Adrenal gland (tissue), 5 donors: ENCODE measurements around the gene ATP6V1C2.

Experiments
- CTCF ChIP-seq, 6 experiments: fragments of 450-650 bp in 4 of 6; fragments of 200-600 bp in 2 of 6; sonication (generic) in 1 of 6; IDR thresholded peaks; 1 replicate in 5 of 6; 2 replicates in 1 of 6; pipeline versions ENCODE4 v1.5.1 to v1.8.0; 2016 to 2021; ENCODE audit warnings: antibody characterized with exemption in 6 of 6, mild to moderate bottlenecking in 2 of 6, moderate library complexity in 1 of 6
- POLR2A ChIP-seq, 2 donors: fragments of 450-650 bp; IDR thresholded peaks; one replicate each; pipeline ENCODE4 v1.6.1; 2017; ENCODE audit warnings: antibody characterized with exemption in 2 of 2, mild to moderate bottlenecking in 2 of 2, moderate library complexity in 1 of 2
- donor health status: DM: no; HTN: no; CAD: no.

- TF ChIP-seq CTCF (IDR thresholded peaks at IDR 0.05) (no peak), POLR2A (IDR thresholded peaks at IDR 0.05) (no peak)
Measured at GRCh38 chr2:10717628-10718027, 3.8 kb upstream of the ATP6V1C2 start.
